HepG2 (cell line): ENCODE results near the gene COLQ. TPM values are rescaled to one million over a fixed set of nuclear protein-coding genes. Genes with fewer than 3 reads are reported as not detected.

ENCODE experiments used
- ATM ChIP-seq: fragments of 450-650 bp; IDR thresholded peaks from 2 replicates; pipeline ENCODE4 v1.7.1; 2017; ENCODE audit warnings: mild to moderate bottlenecking, borderline replicate concordance
- BCL6 ChIP-seq: IDR thresholded peaks from 2 replicates; pipeline ENCODE4 v1.6.1; 2016; ENCODE audit warnings: missing genetic modification reagents, missing compliant biosample characterization
- CC2D1A ChIP-seq: sonication (generic); formaldehyde crosslinking; IDR thresholded peaks from 2 replicates; pipeline ENCODE4 v1.8.1; 2023; ENCODE audit warnings: mild to moderate bottlenecking, missing genetic modification reagents
- CENPX ChIP-seq: sonication (generic); formaldehyde crosslinking; IDR thresholded peaks from 2 replicates; pipeline ENCODE4 v1.9.0; 2021; ENCODE audit warnings: mild to moderate bottlenecking, missing genetic modification reagents, moderate library complexity
- DNMT3B ChIP-seq: conservative IDR thresholded peaks from 2 replicates; pipeline ENCODE4 v1.6.1; 2016; ENCODE audit warnings: missing biosample characterization, control low read depth
- MIER3 ChIP-seq: IDR thresholded peaks from 2 replicates; pipeline ENCODE4 v1.6.1; 2016; ENCODE audit warnings: missing compliant biosample characterization, borderline replicate concordance
- MYNN ChIP-seq: sonication (generic); formaldehyde crosslinking; IDR thresholded peaks from 2 replicates; pipeline ENCODE4 v1.4.0; 2020; ENCODE audit warnings: mild to moderate bottlenecking, low read depth, missing genetic modification reagents
- PHF21A ChIP-seq: sonication (generic); formaldehyde crosslinking; IDR thresholded peaks from 2 replicates; pipeline ENCODE4 v1.5.0; 2020; ENCODE audit warnings: mild to moderate bottlenecking, missing genetic modification reagents
- PRMT3 ChIP-seq: sonication (generic); formaldehyde crosslinking; IDR thresholded peaks from 2 replicates; pipeline ENCODE4 v1.8.1; 2022; ENCODE audit warnings: low read depth, mild to moderate bottlenecking, moderate library complexity, missing genetic modification reagents, borderline replicate concordance
- RCOR2 ChIP-seq: IDR thresholded peaks from 2 replicates; pipeline ENCODE4 v1.6.1; 2016; ENCODE audit warnings: missing biosample characterization, missing genetic modification reagents
- SIN3B ChIP-seq: fragments of 150-350 bp; IDR thresholded peaks from 2 replicates; pipeline ENCODE4 v1.6.1; 2014; ENCODE audit warnings: low read length
- SRF ChIP-seq: IDR thresholded peaks from 2 replicates; pipeline ENCODE4 v1.6.1; 2011; ENCODE audit warnings: mild to moderate bottlenecking, low read depth, low read length, moderate library complexity
- STAT5B ChIP-seq: sonication (generic); formaldehyde crosslinking; IDR thresholded peaks from 2 replicates; pipeline ENCODE4 v1.4.0; 2020; ENCODE audit warnings: missing genetic modification reagents
- TSC22D2 ChIP-seq: sonication (generic); formaldehyde crosslinking; IDR thresholded peaks from 2 replicates; pipeline ENCODE4 v1.5.1; 2020; ENCODE audit warnings: missing genetic modification reagents, mild to moderate bottlenecking, borderline replicate concordance
- ZBTB20 ChIP-seq: sonication (generic); formaldehyde crosslinking; IDR thresholded peaks from 2 replicates; pipeline ENCODE4 v1.8.1; 2023; ENCODE audit warnings: missing genetic modification reagents, low read depth, mild to moderate bottlenecking, borderline replicate concordance
- ZNF121 ChIP-seq: sonication (generic); formaldehyde crosslinking; IDR thresholded peaks from 2 replicates; pipeline ENCODE4 v1.5.0; 2020; ENCODE audit warnings: mild to moderate bottlenecking, missing genetic modification reagents
- ZNF180 ChIP-seq: sonication (generic); formaldehyde crosslinking; IDR thresholded peaks from 2 replicates; pipeline ENCODE4 v1.4.0; 2020; ENCODE audit warnings: low read depth, missing genetic modification reagents, borderline replicate concordance
- ZNF256 ChIP-seq: sonication (generic); formaldehyde crosslinking; conservative IDR thresholded peaks from 2 replicates; pipeline ENCODE4 v1.4.0; 2020; ENCODE audit warnings: missing genetic modification reagents
- ZNF333 ChIP-seq: sonication (generic); formaldehyde crosslinking; IDR thresholded peaks from 2 replicates; pipeline ENCODE4 v1.4.0; 2020; ENCODE audit warnings: mild to moderate bottlenecking, missing genetic modification reagents, borderline replicate concordance
- ZNF660 ChIP-seq: sonication (generic); formaldehyde crosslinking; IDR thresholded peaks from 2 replicates; pipeline ENCODE4 v1.5.1; 2020; ENCODE audit warnings: mild to moderate bottlenecking, low read depth, missing genetic modification reagents, borderline replicate concordance
- ZSCAN29 ChIP-seq: sonication (generic); formaldehyde crosslinking; conservative IDR thresholded peaks from 2 replicates; pipeline ENCODE4 v1.4.0; 2020; ENCODE audit warnings: mild to moderate bottlenecking, missing genetic modification reagents
- ZSCAN30 ChIP-seq: sonication (generic); formaldehyde crosslinking; IDR thresholded peaks from 2 replicates; pipeline ENCODE4 v1.5.0; 2020; ENCODE audit warnings: mild to moderate bottlenecking, missing genetic modification reagents
- polyA plus RNA-seq, 8 experiments: library from polyadenylated mRNA; depleted of rRNA in 3 of 8; stranded (reverse) in 7 of 8; unstranded in 1 of 8; fragments of >200 nt; fragmentation: Illumina TruSeq in 4 of 8; extraction: Trizol in 4 of 8; gene quantifications; 2 replicates each; pipeline versions ENCODE4 v1.2.1 to v1.2.3, GENCODE V29; 2011 to 2016; ENCODE audit warnings: low read depth in 4 of 8, missing spikeins in 1 of 8, mixed read lengths in 1 of 8; ENCODE audit not compliant: insufficient read depth in 1 of 8
- total RNA-seq, 5 experiments: library from RNA; depleted of rRNA; stranded (reverse); fragments of >200 nt; fragmentation: Illumina TruSeq; extraction: Trizol; gene quantifications; 2 replicates each; pipeline ENCODE4 v1.2.3, GENCODE V29; 2016; ENCODE audit warnings: low read depth in 1 of 5
- TF ChIP-seq, protein P1 (sequence below): sonication (generic); formaldehyde crosslinking; conservative IDR thresholded peaks from 2 replicates; pipeline ENCODE4 v1.4.0; 2020; ENCODE audit warnings: mild to moderate bottlenecking, missing genetic modification reagents, moderate library complexity
- TF ChIP-seq, protein P2 (sequence below): IDR thresholded peaks from 2 replicates; pipeline ENCODE4 v1.6.1; 2016; ENCODE audit warnings: low read depth, borderline replicate concordance
- TF ChIP-seq, protein P3 (sequence below): sonication (generic); formaldehyde crosslinking; IDR thresholded peaks from 2 replicates; pipeline ENCODE4 v1.5.0; 2020; ENCODE audit warnings: missing genetic modification reagents
- TF ChIP-seq, protein P4 (sequence below): sonication (generic); formaldehyde crosslinking; IDR thresholded peaks from 2 replicates; pipeline ENCODE4 v1.5.0; 2020; ENCODE audit warnings: mild to moderate bottlenecking, low read depth, missing genetic modification reagents, borderline replicate concordance
- TF ChIP-seq, protein P5 (sequence below): sonication (generic); formaldehyde crosslinking; IDR thresholded peaks from 2 replicates; pipeline ENCODE4 v1.4.0; 2020; ENCODE audit warnings: missing genetic modification reagents, borderline replicate concordance

Gene COLQ
- total and polyA plus RNA-seq, 2 of the 13 experiments (the other 11 are each of a cell fraction or from before 2014, with no cell fraction given), result 0.31 to 0.46 TPM

DNA sequence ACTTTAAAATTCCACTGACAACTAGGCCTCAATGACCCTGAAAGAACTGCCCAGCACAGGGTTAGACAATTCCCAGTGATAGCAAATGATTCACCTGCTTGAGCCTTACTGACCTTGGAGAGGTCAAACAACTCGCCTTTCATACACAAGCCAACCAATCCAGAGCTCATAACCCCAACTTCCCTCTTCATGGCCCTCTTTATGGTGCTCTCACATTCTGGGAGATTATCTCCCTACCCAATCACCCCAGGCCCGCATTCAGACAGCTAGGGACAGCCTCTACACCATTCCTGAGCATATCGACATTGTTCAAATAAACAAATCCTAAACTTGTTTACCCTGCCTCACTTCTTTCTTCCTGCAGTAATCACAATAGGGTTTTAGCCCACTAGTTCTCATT is 32.2 kb upstream of the COLQ start (continued):
- TF ChIP-seq, protein P1, sequence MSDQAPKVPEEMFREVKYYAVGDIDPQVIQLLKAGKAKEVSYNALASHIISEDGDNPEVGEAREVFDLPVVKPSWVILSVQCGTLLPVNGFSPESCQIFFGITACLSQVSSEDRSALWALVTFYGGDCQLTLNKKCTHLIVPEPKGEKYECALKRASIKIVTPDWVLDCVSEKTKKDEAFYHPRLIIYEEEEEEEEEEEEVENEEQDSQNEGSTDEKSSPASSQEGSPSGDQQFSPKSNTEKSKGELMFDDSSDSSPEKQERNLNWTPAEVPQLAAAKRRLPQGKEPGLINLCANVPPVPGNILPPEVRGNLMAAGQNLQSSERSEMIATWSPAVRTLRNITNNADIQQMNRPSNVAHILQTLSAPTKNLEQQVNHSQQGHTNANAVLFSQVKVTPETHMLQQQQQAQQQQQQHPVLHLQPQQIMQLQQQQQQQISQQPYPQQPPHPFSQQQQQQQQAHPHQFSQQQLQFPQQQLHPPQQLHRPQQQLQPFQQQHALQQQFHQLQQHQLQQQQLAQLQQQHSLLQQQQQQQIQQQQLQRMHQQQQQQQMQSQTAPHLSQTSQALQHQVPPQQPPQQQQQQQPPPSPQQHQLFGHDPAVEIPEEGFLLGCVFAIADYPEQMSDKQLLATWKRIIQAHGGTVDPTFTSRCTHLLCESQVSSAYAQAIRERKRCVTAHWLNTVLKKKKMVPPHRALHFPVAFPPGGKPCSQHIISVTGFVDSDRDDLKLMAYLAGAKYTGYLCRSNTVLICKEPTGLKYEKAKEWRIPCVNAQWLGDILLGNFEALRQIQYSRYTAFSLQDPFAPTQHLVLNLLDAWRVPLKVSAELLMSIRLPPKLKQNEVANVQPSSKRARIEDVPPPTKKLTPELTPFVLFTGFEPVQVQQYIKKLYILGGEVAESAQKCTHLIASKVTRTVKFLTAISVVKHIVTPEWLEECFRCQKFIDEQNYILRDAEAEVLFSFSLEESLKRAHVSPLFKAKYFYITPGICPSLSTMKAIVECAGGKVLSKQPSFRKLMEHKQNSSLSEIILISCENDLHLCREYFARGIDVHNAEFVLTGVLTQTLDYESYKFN (CRISPR knock-in tag), result 0 out of 2 replicates have a peak, but pooled peaks have one; percentile 31
- TF ChIP-seq, protein P2, sequence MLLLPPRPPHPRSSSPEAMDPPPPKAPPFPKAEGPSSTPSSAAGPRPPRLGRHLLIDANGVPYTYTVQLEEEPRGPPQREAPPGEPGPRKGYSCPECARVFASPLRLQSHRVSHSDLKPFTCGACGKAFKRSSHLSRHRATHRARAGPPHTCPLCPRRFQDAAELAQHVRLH (CRISPR knock-in tag), result no peak
- no peak for TF ChIP-seq ZSCAN29 (CRISPR knock-in tag)
- no peak for TF ChIP-seq RCOR2
- TF ChIP-seq DNMT3B (CRISPR knock-in tag), result no peak
- TF ChIP-seq MIER3 (CRISPR knock-in tag), result 0 out of 2 replicates have a peak, but pooled peaks have one; percentile 42
- no peak for TF ChIP-seq CENPX (CRISPR knock-in tag)
- TF ChIP-seq ATM, result no peak
- no peak; the same call in 1 of the 2 replicates for TF ChIP-seq BCL6
- TF ChIP-seq CC2D1A (CRISPR knock-in tag), result no peak
- TF ChIP-seq ZNF121 (CRISPR knock-in tag), result no peak
- TF ChIP-seq, protein P3, sequence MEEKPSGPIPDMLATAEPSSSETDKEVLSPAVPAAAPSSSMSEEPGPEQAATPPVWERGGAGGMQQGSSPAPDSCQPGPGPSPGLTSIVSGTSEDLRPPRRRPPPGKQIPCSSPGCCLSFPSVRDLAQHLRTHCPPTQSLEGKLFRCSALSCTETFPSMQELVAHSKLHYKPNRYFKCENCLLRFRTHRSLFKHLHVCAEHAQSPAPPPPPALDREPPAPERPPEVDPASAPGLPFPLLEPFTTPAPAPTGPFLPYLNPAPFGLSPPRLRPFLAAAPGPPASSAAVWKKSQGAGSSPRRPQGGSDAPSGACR (CRISPR knock-in tag), result no peak
- TF ChIP-seq SIN3B, result no peak
- TF ChIP-seq ZNF333, result no peak
- no peak for TF ChIP-seq TSC22D2 (CRISPR knock-in tag)
- no peak for TF ChIP-seq ZSCAN30 (CRISPR knock-in tag)
- TF ChIP-seq ZNF660, result no peak
- TF ChIP-seq MYNN (CRISPR knock-in tag), result no peak
- no peak for TF ChIP-seq ZBTB20 (CRISPR knock-in tag)
- no peak for TF ChIP-seq PRMT3
- TF ChIP-seq, protein P4, sequence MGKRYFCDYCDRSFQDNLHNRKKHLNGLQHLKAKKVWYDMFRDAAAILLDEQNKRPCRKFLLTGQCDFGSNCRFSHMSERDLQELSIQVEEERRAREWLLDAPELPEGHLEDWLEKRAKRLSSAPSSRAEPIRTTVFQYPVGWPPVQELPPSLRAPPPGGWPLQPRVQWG (CRISPR knock-in tag), result no peak
- TF ChIP-seq, protein P5, sequence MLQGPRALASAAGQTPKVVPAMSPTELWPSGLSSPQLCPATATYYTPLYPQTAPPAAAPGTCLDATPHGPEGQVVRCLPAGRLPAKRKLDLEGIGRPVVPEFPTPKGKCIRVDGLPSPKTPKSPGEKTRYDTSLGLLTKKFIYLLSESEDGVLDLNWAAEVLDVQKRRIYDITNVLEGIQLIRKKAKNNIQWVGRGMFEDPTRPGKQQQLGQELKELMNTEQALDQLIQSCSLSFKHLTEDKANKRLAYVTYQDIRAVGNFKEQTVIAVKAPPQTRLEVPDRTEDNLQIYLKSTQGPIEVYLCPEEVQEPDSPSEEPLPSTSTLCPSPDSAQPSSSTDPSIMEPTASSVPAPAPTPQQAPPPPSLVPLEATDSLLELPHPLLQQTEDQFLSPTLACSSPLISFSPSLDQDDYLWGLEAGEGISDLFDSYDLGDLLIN (CRISPR knock-in tag), result no peak
- TF ChIP-seq ZNF180 (CRISPR knock-in tag), result no peak
- TF ChIP-seq PHF21A (CRISPR knock-in tag), result no peak
- no peak for TF ChIP-seq SRF
- no peak for TF ChIP-seq STAT5B
- TF ChIP-seq ZNF256, result no peak
